SU-DHL-6 (cell line): ENCODE data around the gene CLTA.

Experiments
- CTCF ChIP-seq: fragments of 200-600 bp; sonication (generic); IDR thresholded peaks from one replicate; pipeline ENCODE4 v1.5.1; 2017; ENCODE audit warnings: antibody characterized with exemption, mild to moderate bottlenecking, low read length, moderate library complexity; ENCODE audit not compliant: insufficient read depth, poor library complexity, severe bottlenecking
- EZH2phosphoT487 ChIP-seq: fragments of 200-600 bp; sonication (generic), shearing (Covaris generic); conservative IDR thresholded peaks from 2 replicates; pipeline ENCODE4 v1.6.1; 2018; ENCODE audit warnings: mild to moderate bottlenecking, antibody characterized with exemption, low read length, moderate library complexity, mixed read lengths

GRCh38 chr9:36145970-36146369 lies 44.8 kb upstream of the CLTA start:
- TF ChIP-seq CTCF: no peak
- TF ChIP-seq EZH2phosphoT487: no peak
